Measurements from ENCODE around the gene SDF4.

GRCh38 chr1:1182491-1183220 lies 49.1 kb downstream of the SDF4 start:
- no peak for TF ChIP-seq GATA3 (IDR thresholded peaks at IDR 0.05; ENCODE audit: low read depth, low read length)
- TF ChIP-seq GATA2 (IDR thresholded peaks at IDR 0.05; ENCODE audit: low read depth, low read length), result no peak

Data from SH-SY5Y (cell line).